NCI-H2171 (cell line): ENCODE measurements around the gene DLX6.
A peak's percentile ranks its signal among the peaks of the same experiment; 100 is the strongest.

Source experiments
- DNase-seq: peaks from one replicate; lab custom pipeline; 2025; lab: John Stamatoyannopoulos, UW

The DLX6 gene

GRCh38 chr7:97011104-97011503 is 5.8 kb downstream of the DLX6 start:
- no peak for DNase-seq

GRCh38 chr7:97011536-97012364 is 6.4 kb downstream of the DLX6 start:
- DNase-seq = no peak

- DNase-seq = no peak
Observed at GRCh38 chr7:97012365-97013133, 7.2 kb downstream of the DLX6 start.

DNA sequence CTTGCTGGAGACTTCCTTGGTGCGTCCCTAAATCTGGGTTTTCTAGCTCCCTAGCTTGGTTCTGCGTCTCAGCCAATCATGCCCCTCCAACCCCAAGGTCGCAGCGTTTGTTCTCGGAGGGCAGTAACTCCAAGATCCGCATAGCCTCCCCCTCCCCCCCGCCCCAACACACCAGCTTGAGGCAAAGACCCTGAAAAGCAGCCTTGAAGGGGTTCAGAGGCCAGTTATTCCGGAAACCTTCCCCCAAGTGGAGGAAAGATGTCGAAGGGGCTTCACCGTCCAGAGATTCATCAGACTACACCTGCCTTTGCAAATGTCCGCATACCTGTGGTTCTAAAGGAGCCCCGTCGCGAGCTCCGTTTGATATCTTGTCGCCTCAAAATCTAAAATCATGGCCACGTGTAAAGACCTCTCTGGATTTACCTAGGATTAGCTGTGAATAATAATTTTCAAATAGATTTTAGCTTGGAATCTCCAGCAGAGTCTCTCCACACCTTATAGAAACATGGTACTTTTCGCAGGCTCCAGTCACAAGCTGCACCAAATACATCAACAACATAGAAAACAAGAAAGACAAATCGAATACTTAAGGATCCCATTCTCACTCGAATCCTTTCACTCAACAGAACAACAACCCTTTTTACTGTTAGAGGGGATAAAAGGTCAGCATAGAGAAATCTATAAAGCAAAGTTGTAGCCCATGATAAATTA is 7.9 kb downstream of the DLX6 start:
- DNase-seq = no peak

- no peak for DNase-seq
Observed at GRCh38 chr7:97013845-97014134, 8.4 kb downstream of the DLX6 start.

GRCh38 chr7:97014145-97014750 is 8.9 kb downstream of the DLX6 start:
- DNase-seq = no peak

GRCh38 chr7:97015279-97015678 is 9.9 kb downstream of the DLX6 start:
- no peak for DNase-seq

DNA sequence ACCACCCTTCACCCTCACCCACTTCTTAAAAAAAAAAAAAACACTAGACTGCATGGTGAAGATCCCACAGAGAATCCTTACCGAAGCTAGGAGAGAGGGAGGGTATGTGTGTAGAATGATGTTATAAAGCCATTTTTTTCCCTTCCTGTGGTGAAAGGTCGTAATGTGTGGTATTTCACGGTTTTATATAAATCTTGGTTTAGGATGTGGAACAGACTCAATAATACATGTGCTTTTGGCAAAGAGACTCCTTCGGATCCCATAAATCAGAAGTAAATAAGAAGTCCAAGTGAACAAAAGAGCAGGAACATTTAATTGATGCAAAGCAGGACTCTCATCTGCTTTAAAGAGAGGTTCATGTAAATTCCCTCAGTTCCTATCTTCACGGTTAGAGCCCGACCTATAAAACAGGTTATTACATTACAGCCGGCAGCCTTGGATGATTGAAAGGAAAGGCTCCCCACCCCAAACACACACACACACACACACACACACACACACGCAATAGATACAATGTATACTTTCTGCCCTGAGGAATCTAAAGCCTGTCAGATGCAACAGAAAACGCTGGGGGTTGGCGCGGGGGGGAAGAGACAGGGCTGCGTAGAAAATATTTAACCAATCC is 10.5 kb downstream of the DLX6 start:
- DNase-seq = no peak

DNA sequence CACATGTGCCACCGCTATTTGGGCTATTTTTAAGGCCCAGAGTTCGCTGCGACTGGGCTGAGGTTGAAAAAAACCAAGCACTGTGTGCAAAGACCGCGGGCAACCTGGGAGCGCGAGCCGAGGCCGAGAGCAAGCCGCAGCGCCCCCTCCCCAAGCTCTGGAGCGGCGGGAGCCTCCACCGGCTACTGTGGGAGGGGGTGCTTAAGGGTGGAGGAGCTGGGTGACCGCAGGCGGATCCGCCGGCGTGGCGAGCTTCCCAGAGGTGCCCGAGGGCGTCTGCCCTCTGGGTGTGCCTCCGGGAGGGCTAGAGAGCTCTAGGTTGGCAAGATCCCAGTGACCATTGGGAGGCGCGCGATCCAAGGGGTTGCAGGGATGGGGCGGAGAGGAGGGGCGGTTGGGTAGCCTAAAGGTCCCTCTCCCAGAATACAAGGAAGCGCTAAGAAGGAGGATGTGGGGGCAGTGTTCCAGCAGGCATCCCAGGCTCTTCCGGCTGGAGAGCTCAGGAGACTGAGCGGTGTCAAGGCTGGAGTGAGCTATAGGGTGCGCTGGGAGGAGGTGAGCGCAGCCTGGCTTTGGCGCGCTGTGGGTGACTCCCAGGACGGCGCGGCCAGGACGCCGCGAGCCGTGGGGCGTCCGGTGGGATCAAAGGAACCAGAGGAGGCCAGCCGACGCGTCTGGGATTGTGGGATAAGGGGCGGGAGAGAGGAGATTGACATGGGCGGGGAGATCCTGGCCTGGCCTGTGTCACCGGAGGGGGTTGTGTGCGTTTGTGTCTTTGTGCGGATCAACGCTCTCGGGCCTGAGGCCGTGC is 11.2 kb downstream of the DLX6 start:
- DNase-seq = peak; percentile 40

DNA sequence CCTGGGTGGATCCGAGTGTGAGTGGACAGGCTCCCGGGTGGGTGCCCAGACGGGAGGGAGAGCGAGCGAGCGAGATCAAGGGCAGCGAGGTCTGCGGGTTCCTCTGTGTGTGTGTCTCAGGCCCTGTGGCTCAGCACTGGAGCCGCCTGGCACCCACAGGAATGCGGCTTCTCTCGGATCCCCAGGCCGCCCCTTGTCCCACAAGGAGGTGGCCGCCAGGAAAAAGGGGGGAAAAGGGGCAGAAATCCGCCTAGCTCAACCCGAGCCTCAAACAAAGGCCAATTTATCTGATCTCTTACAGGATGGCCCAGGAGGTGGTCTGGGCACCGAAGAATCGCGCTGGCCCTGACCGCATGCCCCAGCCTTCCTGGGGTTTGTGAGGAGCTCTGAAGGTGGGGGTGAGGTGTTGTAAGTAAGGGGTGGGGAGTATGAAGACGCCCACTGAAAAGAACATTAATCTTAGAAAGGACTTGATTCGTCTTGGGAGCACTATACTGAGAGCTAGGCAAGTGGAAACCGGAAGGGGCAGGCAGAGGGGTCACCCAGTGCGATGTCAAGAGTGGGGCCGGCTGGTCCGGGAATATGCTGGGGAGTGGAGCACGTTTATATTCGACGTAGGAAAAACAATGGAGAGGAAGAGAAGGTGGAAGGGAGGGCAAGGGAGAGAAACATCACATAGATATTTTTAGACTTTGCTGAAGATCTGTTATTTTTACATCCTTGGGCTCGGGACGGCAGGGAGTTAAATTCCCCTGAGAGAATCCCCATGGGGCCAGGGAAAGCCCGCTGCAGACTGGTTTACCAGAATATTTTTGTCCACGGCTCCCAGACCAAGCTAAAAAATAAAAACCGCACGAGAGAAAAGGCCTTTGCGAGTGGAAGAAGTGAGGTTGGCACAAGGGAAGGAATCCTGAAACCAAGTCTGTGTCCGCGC is 12.1 kb downstream of the DLX6 start:
- no peak for DNase-seq

- no peak for DNase-seq
Observed at GRCh38 chr7:97018126-97018601, 12.8 kb downstream of the DLX6 start.

DNA sequence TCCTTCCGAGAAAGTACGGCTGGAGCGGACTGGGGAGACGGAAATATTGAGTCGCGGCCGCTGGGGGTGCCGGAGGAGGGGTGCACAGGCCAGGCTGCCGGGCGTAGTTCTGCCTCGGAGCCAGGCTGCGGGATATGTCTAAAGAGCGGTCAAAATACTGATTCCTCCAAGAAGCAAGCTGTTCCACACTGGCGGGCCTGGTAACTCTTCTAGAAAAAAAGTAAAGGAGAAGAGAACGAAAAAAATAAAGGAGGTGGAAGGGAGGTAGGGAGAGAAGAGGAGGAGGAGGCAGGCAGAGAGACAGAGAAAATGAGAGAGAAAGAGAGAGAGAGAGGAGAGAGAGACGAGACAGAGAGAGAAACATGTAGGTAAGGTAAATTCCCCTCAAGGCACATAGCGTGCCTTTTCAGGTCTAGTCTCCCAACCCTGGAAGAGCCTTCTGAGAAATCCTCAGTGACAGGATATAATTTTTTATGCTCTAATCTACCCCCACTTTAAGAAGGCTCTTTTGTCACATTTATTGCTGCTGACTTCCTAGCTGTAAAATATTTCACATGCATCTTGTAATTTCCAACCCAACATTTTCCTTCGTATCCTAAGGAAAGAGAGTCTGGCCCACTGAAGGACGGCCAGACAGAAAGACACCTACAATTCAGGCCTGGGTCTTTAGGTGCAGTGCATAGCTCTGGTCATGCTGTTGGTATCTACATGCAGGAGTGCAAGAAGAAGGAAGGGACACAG is 13.6 kb downstream of the DLX6 start:
- DNase-seq = no peak

DNA sequence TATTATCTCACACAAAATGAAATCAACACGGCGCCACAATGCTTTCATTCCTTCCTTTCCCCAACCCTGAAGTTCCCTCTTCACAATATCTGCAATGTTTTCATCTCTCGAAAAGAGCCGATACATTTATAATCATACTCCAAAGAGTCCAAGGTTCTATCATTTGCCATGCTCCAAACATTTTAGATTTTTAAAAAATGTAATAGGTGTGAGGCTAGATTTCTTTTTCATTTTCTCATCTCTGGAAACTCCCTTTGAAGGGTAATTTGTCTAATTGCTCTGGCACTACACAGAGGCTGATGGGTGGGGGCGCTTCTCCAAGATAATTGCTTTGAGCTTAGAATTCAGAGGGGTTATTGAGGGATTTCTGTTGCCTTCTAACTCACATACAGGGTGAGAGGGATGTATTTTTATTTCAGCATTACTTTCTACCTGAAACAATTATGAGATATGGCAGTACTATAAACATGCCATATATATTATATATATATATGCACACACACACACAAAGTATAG is 14.4 kb downstream of the DLX6 start:
- no peak for DNase-seq

GRCh38 chr7:97020601-97020995 is 15.2 kb downstream of the DLX6 start:
- DNase-seq = no peak

DNA sequence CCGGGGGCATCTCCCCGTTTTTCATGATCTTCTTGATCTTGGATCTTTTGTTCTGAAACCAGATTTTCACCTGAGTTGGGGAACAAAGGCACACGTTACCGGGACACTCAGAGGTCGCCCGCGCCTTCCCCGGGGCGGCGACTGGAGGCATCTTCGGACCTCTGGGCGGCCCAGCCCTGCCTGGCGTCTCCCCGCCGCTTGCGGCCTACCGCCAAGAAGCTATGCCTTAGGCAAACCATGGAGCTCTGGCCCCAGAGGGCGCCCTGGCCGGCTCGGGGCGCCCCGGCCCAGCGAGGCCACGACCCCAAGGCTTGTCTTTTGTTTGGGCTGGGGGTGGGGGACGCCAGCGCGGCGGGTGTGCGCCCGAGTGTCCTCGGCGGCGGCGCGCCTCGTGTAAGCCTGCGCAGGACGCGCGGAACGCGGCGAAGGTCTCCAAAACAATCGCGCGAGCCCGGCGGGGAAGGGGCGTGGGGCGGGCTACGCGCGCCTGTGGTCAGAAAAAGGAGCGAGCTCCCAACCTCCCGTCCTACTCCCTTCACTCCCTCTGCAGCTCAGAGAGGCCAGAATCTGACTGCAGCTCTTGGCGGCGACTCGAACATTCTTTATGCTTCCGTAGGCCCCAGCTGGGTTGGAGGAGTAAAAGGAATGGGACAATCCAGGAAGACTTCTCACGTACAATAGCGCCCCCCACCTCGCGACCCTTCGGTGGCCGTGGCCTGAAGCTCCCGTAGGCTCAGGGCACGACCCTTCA is 15.8 kb downstream of the DLX6 start:
- DNase-seq = no peak

GRCh38 chr7:97021747-97022490 is 16.6 kb downstream of the DLX6 start:
- no peak for DNase-seq

- no peak for DNase-seq
Observed at GRCh38 chr7:97022491-97023306, 17.3 kb downstream of the DLX6 start.
